WERI-Rb-1 (cell line): ENCODE results near the gene EMILIN2.

Experiments used
- DNase-seq: peaks from one replicate; pipeline ENCODE4 v3.0.0-alpha.2; 2020
- H3K27ac ChIP-seq: fragments of 250-450 bp; sonication (Bioruptor Pico); 2 replicates; pipeline ENCODE4 v1.5.1; 2020; ENCODE audit warnings: mild to moderate bottlenecking, moderate library complexity
- H3K27me3 ChIP-seq: fragments of 250-450 bp; sonication (Bioruptor Pico); 2 replicates; pipeline ENCODE4 v1.5.1; 2021; ENCODE audit warnings: mild to moderate bottlenecking, low read depth, moderate library complexity; ENCODE audit not compliant: insufficient read depth, severe bottlenecking
- H3K36me3 ChIP-seq: fragments of 250-450 bp; sonication (Bioruptor Pico); 2 replicates; pipeline ENCODE4 v1.5.1; 2020; ENCODE audit warnings: mild to moderate bottlenecking, moderate library complexity
- H3K4me3 ChIP-seq: 2 replicates; pipeline ENCODE4 v1.5.1; 2011; ENCODE audit warnings: low read depth, mild to moderate bottlenecking, control low read depth, low read length
- H3K9me3 ChIP-seq: fragments of 250-450 bp; sonication (Bioruptor Pico); 2 replicates; pipeline ENCODE4 v1.5.1; 2021; ENCODE audit warnings: mild to moderate bottlenecking, moderate library complexity; ENCODE audit not compliant: severe bottlenecking
- CTCF ChIP-seq: IDR thresholded peaks from 2 replicates; pipeline ENCODE4 v1.5.1; 2011; ENCODE audit warnings: low read depth, mild to moderate bottlenecking, control low read depth, inconsistent platforms, low read length

EMILIN2 gene

GRCh38 chr18:2839202-2839601 lies 7.6 kb upstream of the EMILIN2 start:
- no peak for DNase-seq
- Histone ChIP-seq H3K4me3 (no peak overlapping the region), H3K27ac (no peak overlapping the region), H3K27me3 (peaks cover 4% of the 10 kb centered on the region), H3K36me3 (no peaks in the 10 kb centered on the region), H3K9me3 (peaks cover 11% of the 10 kb centered on the region)
- no peak for TF ChIP-seq CTCF

- H3K36me3 ChIP-seq = no peaks in the 10 kb centered on the region
- peaks cover 11% of the 10 kb centered on the region for H3K9me3 ChIP-seq
- no peak overlapping the region for H3K4me3 ChIP-seq
- no peak for TF ChIP-seq CTCF
- DNase-seq = no peak
- H3K27ac ChIP-seq = no peak overlapping the region
- H3K27me3 ChIP-seq = peaks cover 11% of the 10 kb centered on the region
Observed at GRCh38 chr18:2840521-2840920, 6.3 kb upstream of the EMILIN2 start.

- DNase-seq = no peak
- TF ChIP-seq CTCF = no peak
- Histone ChIP-seq H3K27me3 (peaks cover 33% of the 10 kb centered on the region), H3K27ac (no peak overlapping the region), H3K9me3 (no peaks in the 10 kb centered on the region), H3K4me3 (no peak overlapping the region), H3K36me3 (no peaks in the 10 kb centered on the region)
Observed at GRCh38 chr18:2843146-2843545, 3.7 kb upstream of the EMILIN2 start.

GRCh38 chr18:2845172-2845571 lies 1.6 kb upstream of the EMILIN2 start:
- no peak for DNase-seq
- H3K9me3 ChIP-seq = no peaks in the 10 kb centered on the region
- peaks cover 42% of the 10 kb centered on the region for H3K27me3 ChIP-seq
- no peak for TF ChIP-seq CTCF
- no peaks in the 10 kb centered on the region for H3K36me3 ChIP-seq
- no peak overlapping the region for H3K27ac ChIP-seq
- H3K4me3 ChIP-seq = no peak overlapping the region

GRCh38 chr18:2847317-2848246 lies 776 bp downstream of the EMILIN2 start:
- peak overlapping the region; percentile 59 for H3K4me3 ChIP-seq
- no peaks in the 10 kb centered on the region for H3K9me3 ChIP-seq
- DNase-seq = peak; percentile 31
- no peaks in the 10 kb centered on the region for H3K36me3 ChIP-seq
- no peak overlapping the region for H3K27ac ChIP-seq
- TF ChIP-seq CTCF = no peak
- peaks cover 42% of the 10 kb centered on the region for H3K27me3 ChIP-seq
